GM18508 (cell line): ENCODE measurements around the gene CATSPERB.
"Not testable (repeated sequence)": the region's sequence is repeated elsewhere in the genome, so short reads cannot be mapped to it uniquely, and the experiment has no call there.

Experiments used
- ATAC-seq: cut with Tn5 transposase; IDR thresholded peaks from one replicate; pipeline ENCODE4 v1.9.1; 2021; ENCODE audit warnings: moderate number of reproducible peaks; ENCODE audit not compliant: insufficient read depth, unreplicated experiment

CATSPERB gene

GRCh38 chr14:91681118-91681517 is 50.8 kb downstream of the CATSPERB start:
- ATAC-seq: no peak

- no peak for ATAC-seq
These were observed 52.6 kb downstream of the CATSPERB start for GRCh38 chr14:91679273-91679672.

- ATAC-seq: not testable (repeated sequence)
These were observed 54.2 kb downstream of the CATSPERB start for GRCh38 chr14:91677687-91678086.

GRCh38 chr14:91674911-91675310 is 57.0 kb downstream of the CATSPERB start:
- ATAC-seq: no peak

GRCh38 chr14:91669867-91670266 is 62.0 kb downstream of the CATSPERB start:
- no peak for ATAC-seq

GRCh38 chr14:91667101-91667500 is 64.8 kb downstream of the CATSPERB start:
- ATAC-seq: not testable (repeated sequence)

GRCh38 chr14:91660790-91661189 is 71.1 kb downstream of the CATSPERB start:
- no peak for ATAC-seq

- ATAC-seq: no peak
These were observed 77.0 kb downstream of the CATSPERB start for GRCh38 chr14:91654836-91655235.

GRCh38 chr14:91653451-91653850 is 78.4 kb downstream of the CATSPERB start:
- no peak for ATAC-seq

GRCh38 chr14:91649930-91650329 is 82.0 kb downstream of the CATSPERB start:
- no peak for ATAC-seq

- ATAC-seq: no peak
These were observed 84.0 kb downstream of the CATSPERB start for GRCh38 chr14:91647856-91648255.

- no peak for ATAC-seq
These were observed 95.3 kb downstream of the CATSPERB start for GRCh38 chr14:91636604-91637003.

GRCh38 chr14:91624757-91625156 is 107.1 kb downstream of the CATSPERB start:
- ATAC-seq: no peak

GRCh38 chr14:91614187-91614586 is 117.7 kb downstream of the CATSPERB start:
- no peak for ATAC-seq

- no peak for ATAC-seq
These were observed 118.3 kb downstream of the CATSPERB start for GRCh38 chr14:91613459-91614112.

GRCh38 chr14:91611528-91611927 is 120.4 kb downstream of the CATSPERB start:
- no peak for ATAC-seq

GRCh38 chr14:91609161-91609560 is 122.7 kb downstream of the CATSPERB start:
- ATAC-seq: no peak

- ATAC-seq: no peak
These were observed 124.4 kb downstream of the CATSPERB start for GRCh38 chr14:91607322-91608047.

GRCh38 chr14:91606851-91607250 is 125.0 kb downstream of the CATSPERB start:
- ATAC-seq: no peak

GRCh38 chr14:91604611-91605010 is 127.3 kb downstream of the CATSPERB start:
- not testable (repeated sequence) for ATAC-seq

- ATAC-seq: no peak
These were observed 131.9 kb downstream of the CATSPERB start for GRCh38 chr14:91599994-91600393.

- ATAC-seq: no peak
These were observed 136.2 kb downstream of the CATSPERB start for GRCh38 chr14:91595736-91596135.
